CD4-positive, alpha-beta T cell (primary cell): Measurements from ENCODE around the gene ACAD8. TPM values are rescaled to one million over a fixed set of nuclear protein-coding genes. Genes with fewer than 3 reads are reported as not detected.
A peak's percentile ranks its signal among the peaks of the same experiment; 100 is the strongest.

Source experiments
- ATAC-seq: fragments of 200-7000 bp; cut with Tn5 transposase; one replicate; pipeline ENCODE4 v1.10.0; 2022; ENCODE audit warnings: mild to moderate bottlenecking; ENCODE audit not compliant: poor library complexity
- CTCF ChIA-PET: fragments of 350-600 bp; sonication (Branson Sonifier 250); formaldehyde crosslinking; loops from one replicate; lab custom pipeline; 2021; ENCODE audit warnings: antibody characterized with exemption, inconsistent platforms; lab: Charles Lee
- POLR2A ChIA-PET: fragments of 350-600 bp; sonication (Branson Sonifier 250); formaldehyde crosslinking; loops from one replicate; lab custom pipeline; 2021; ENCODE audit warnings: antibody characterized with exemption, inconsistent platforms; lab: Charles Lee
- DNase-seq, 14 experiments: peaks; one replicate each; pipeline ENCODE4 v3.0.0-alpha.2; 2013 to 2020; ENCODE audit warnings: mixed read lengths in 2 of 14
- H3K27ac ChIP-seq, 2 donors: one replicate each; pipeline versions ENCODE4 v1.5.1 to v1.7.0; 2013; ENCODE audit warnings: low read length in 2 of 2, low read depth in 1 of 2, mild to moderate bottlenecking in 1 of 2
- H3K27me3 ChIP-seq, 2 experiments: 1 replicate in 1 of 2; 2 replicates in 1 of 2; pipeline versions ENCODE4 v1.6.1 to v1.7.0; 2013; ENCODE audit warnings: low read length in 2 of 2, control low read depth in 1 of 2, mild to moderate bottlenecking in 1 of 2, moderate library complexity in 1 of 2; ENCODE audit not compliant: insufficient read depth in 2 of 2, control insufficient read depth in 1 of 2
- H3K36me3 ChIP-seq: one replicate; pipeline ENCODE4 v1.6.1; 2013; ENCODE audit warnings: low read length, control low read depth; ENCODE audit not compliant: insufficient read depth
- H3K4me1 ChIP-seq: one replicate; pipeline ENCODE4 v1.6.1; 2013; ENCODE audit warnings: low read length, control low read depth; ENCODE audit not compliant: insufficient read depth
- H3K4me3 ChIP-seq: one replicate; pipeline ENCODE4 v1.5.1; 2013; ENCODE audit warnings: mild to moderate bottlenecking, low read length, moderate library complexity
- H3K9me3 ChIP-seq, 2 experiments: 1 replicate in 1 of 2; 2 replicates in 1 of 2; pipeline versions ENCODE4 v1.6.1 to v1.7.0; 2013; ENCODE audit warnings: low read length in 2 of 2, mild to moderate bottlenecking in 2 of 2, control low read depth in 1 of 2, moderate library complexity in 1 of 2; ENCODE audit not compliant: control insufficient read depth in 1 of 2, insufficient read depth in 1 of 2
- H3K27ac Mint-ChIP-seq: one replicate; pipeline ENCODE4 v1.8.0; 2020; ENCODE audit warnings: mixed read lengths
- H3K27me3 Mint-ChIP-seq: one replicate; pipeline ENCODE4 v1.8.0; 2021; ENCODE audit warnings: mixed read lengths
- H3K36me3 Mint-ChIP-seq: one replicate; pipeline ENCODE4 v1.8.0; 2021; ENCODE audit warnings: low read depth, mixed read lengths
- H3K4me1 Mint-ChIP-seq: one replicate; pipeline ENCODE4 v1.8.0; 2021; ENCODE audit warnings: low read depth, mixed read lengths
- H3K4me3 Mint-ChIP-seq: one replicate; pipeline ENCODE4 v1.8.0; 2020; ENCODE audit warnings: mild to moderate bottlenecking, mixed read lengths
- H3K9me3 Mint-ChIP-seq: one replicate; pipeline ENCODE4 v1.8.0; 2020; ENCODE audit warnings: mixed read lengths
- intact Hi-C, 2 experiments: fragments of 100-400 bp; cut with DNase I in 1 of 2; cut with micrococcal nuclease in 1 of 2; formaldehyde crosslinking; loops; one replicate each; pipeline versions ENCODE4 v1.15.1 to v1.9.0; 2023 to 2025; cut with DNase I, micrococcal nuclease
- total RNA-seq, 174 experiments: library from RNA in 2 of 174; stranded (reverse) in 2 of 174; gene quantifications; one replicate each; pipeline ENCODE4 v1.2.3 and lab custom pipeline; 2021 to 2026
- TF ChIP-seq, protein P1 (sequence below): fragments of 200-600 bp; IDR thresholded peaks from one replicate; pipeline ENCODE4 v1.8.0; 2022; ENCODE audit warnings: antibody characterized with exemption, mild to moderate bottlenecking

Gene ACAD8
- total RNA-seq, 2 experiments from 2014 or later, result 15.0 to 16.3 TPM

DNA sequence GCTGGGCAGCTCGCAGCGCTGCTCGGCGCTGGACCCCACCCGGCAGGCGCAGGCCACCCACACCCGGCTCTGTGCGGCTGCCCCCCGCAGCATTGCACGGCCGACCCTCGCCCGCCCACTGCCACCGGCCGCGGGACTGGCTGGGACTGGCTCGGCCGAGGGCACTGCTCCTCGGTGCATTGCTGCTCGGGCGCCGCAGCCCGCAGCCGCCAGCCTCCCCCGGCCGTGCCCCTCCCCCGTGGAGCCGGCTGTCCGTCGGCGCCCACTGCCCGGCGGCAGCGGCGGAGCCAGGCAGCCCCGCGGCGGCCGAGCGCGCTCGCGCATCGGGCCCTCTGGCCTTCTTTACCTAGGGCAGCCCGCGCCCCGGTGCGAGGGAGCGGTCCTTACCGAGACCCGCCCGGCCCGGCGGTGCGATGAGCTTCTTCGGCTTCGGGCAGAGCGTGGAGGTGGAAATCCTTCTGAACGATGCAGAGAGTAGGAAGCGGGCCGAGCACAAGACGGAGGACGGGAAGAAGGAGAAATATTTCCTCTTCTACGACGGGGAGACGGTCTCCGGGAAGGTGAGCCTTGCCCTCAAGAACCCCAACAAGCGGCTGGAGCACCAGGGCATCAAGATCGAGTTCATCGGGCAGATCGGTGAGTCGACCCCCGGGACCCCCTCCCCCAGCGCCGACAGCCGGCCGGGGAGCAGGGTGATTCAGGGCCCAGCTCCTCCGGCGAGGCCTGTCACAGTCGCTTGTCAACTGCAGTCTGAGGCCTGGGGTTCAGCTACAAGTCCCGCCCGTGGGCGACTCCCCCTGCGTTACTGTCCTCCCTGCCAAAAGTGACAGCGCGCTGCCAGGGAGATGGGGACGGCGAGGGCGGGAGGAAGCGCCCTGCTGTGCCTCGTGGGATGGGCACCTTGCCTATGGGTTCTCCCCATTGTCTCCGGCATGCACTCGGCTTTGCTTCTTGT lies 28.4 kb upstream of the ACAD8 start:
- POLR2A ChIA-PET, result interaction anchor here (0.7 to 4.3 kb wide), 16 partner anchors 9 to 297 kb away, joined by 3 to 94 read pairs (median 6); partner anchors contain the start of genes ACAD8, GLB1L3, JAM3 and THYN1
- Histone ChIP-seq H3K27me3 (no peaks in the 10 kb centered on the region), H3K9me3 (no peaks in the 10 kb centered on the region), H3K4me3 (peak overlapping the region; percentile 84), H3K27ac (peak overlapping the region in 1 of 2 donors; percentile 88), H3K36me3 (peaks cover 4% of the 10 kb centered on the region), H3K4me1 (peaks cover 52% of the 10 kb centered on the region)
- no peaks in the 10 kb centered on the region for H3K9me3 Mint-ChIP-seq
- peak overlapping the region; percentile 97 for H3K4me3 Mint-ChIP-seq
- H3K4me1 Mint-ChIP-seq, result peaks cover 76% of the 10 kb centered on the region
- intact Hi-C loops, result loop anchor here (1.0 to 10.0 kb wide), 6 partner anchors 28 to 270 kb away; partner anchors contain the start of genes ACAD8 (in 2 of the 2), IGSF9B (in 2 of the 2), THYN1 (in 2 of the 2) and GLB1L3 (in 1 of the 2)
- peaks cover 4% of the 10 kb centered on the region for H3K27me3 Mint-ChIP-seq
- ATAC-seq, result peak; percentile 17
- DNase-seq, result peak; percentile 20 to 72 (median 50)
- CTCF ChIA-PET, result interaction anchor here (1.3 to 3.2 kb wide), 4 partner anchors 18 to 51 kb away, joined by 4 to 19 read pairs (median 6); partner anchors contain the start of genes ACAD8, GLB1L3 and THYN1
- H3K27ac Mint-ChIP-seq, result peak overlapping the region; percentile 99
- peaks cover 40% of the 10 kb centered on the region for H3K36me3 Mint-ChIP-seq
- TF ChIP-seq, protein P1, sequence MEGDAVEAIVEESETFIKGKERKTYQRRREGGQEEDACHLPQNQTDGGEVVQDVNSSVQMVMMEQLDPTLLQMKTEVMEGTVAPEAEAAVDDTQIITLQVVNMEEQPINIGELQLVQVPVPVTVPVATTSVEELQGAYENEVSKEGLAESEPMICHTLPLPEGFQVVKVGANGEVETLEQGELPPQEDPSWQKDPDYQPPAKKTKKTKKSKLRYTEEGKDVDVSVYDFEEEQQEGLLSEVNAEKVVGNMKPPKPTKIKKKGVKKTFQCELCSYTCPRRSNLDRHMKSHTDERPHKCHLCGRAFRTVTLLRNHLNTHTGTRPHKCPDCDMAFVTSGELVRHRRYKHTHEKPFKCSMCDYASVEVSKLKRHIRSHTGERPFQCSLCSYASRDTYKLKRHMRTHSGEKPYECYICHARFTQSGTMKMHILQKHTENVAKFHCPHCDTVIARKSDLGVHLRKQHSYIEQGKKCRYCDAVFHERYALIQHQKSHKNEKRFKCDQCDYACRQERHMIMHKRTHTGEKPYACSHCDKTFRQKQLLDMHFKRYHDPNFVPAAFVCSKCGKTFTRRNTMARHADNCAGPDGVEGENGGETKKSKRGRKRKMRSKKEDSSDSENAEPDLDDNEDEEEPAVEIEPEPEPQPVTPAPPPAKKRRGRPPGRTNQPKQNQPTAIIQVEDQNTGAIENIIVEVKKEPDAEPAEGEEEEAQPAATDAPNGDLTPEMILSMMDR, result no peak

DNA sequence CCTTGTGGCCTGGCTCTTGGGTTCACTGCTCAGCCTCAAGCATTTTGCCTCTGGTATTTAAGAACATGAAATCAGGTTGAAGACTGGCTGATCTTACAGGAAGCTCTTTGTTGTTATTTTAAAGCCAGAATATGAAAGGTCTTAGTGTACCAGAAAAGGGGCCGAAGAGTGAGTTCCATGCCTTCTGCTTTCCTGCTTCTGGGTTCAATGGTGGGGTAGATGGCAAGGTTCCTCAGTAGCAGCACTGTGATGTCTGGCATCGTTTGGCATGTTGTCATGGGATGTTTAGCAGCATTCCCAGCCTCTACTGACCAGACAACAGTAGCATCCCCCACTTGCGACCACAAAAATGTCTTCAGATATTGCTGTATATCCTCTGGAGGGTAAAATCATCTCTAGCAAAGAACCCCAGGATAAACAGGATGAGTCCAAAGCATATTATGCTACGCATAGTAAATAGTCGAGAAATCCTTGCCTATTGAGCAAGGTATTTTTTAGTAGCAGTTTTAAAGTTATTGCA lies 26.5 kb upstream of the ACAD8 start:
- CTCF ChIA-PET, result interaction anchor here (3.2 kb wide), 1 partner anchor 49 kb away, joined by 19 read pairs; the partner anchor contains the start of gene GLB1L3
- ATAC-seq, result no peak
- H3K27me3 ChIP-seq, result no peaks in the 10 kb centered on the region
- peaks cover 68% of the 10 kb centered on the region for H3K4me1 ChIP-seq
- peak overlapping the region; percentile 55 for H3K27ac Mint-ChIP-seq
- peak overlapping the region; percentile 71 for H3K4me3 Mint-ChIP-seq
- no peaks in the 10 kb centered on the region for H3K36me3 ChIP-seq
- no peak overlapping the region for H3K27ac ChIP-seq
- TF ChIP-seq, protein P1, result no peak
- intact Hi-C loops, result loop anchor here in 1 of 2 experiments (10.0 kb wide), 1 partner anchor 272 kb away; the partner anchor contains the start of gene IGSF9B
- H3K4me1 Mint-ChIP-seq, result peaks cover 86% of the 10 kb centered on the region
- peaks cover 43% of the 10 kb centered on the region for H3K36me3 Mint-ChIP-seq
- no peak for DNase-seq
- H3K9me3 Mint-ChIP-seq, result no peaks in the 10 kb centered on the region
- POLR2A ChIA-PET, result interaction anchor here (3.5 to 4.3 kb wide), 2 partner anchors 19 to 25 kb away, joined by 17 to 94 read pairs; partner anchors contain the start of genes ACAD8 and THYN1
- H3K27me3 Mint-ChIP-seq, result peaks cover 4% of the 10 kb centered on the region
- no peaks in the 10 kb centered on the region for H3K9me3 ChIP-seq
- H3K4me3 ChIP-seq, result no peak overlapping the region

DNA sequence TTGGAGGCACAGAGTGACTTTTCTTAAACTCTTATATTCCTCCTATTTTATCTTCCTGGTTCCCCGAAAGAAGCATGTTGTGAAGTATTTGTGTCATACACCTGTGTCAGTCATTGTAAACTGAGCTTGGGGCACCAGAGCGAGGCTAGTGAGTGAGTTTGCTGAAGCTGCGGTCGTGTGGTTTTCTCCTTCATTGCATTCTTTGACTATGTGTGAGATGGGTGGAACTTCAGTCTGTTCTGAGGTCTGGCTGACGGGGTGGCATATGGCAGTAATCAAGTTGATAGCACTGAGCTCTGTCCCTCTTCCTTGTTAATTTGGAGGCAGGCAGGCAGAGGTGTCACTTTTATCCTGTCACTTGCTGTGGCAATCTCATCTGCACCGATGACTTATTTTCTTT lies 24.7 kb upstream of the ACAD8 start:
- intact Hi-C loops, result loop anchor here in 1 of 2 experiments (10.0 kb wide), 1 partner anchor 274 kb away; the partner anchor contains the start of gene IGSF9B
- peaks cover 4% of the 10 kb centered on the region for H3K27me3 Mint-ChIP-seq
- Histone ChIP-seq H3K9me3 (no peaks in the 10 kb centered on the region), H3K36me3 (peaks cover 6% of the 10 kb centered on the region), H3K4me3 (no peak overlapping the region), H3K27me3 (no peaks in the 10 kb centered on the region), H3K4me1 (peaks cover 67% of the 10 kb centered on the region), H3K27ac (no peak overlapping the region)
- peak overlapping the region; percentile 55 for H3K27ac Mint-ChIP-seq
- no peaks in the 10 kb centered on the region for H3K9me3 Mint-ChIP-seq
- CTCF ChIA-PET, result interaction anchor here (0.9 to 1.5 kb wide), 2 partner anchors 24 to 47 kb away, joined by 3 to 6 read pairs; partner anchors contain the start of gene GLB1L3
- ATAC-seq (no peak), DNase-seq (peak in 4 of 14 experiments; percentile 26 to 69 (median 56))
- H3K36me3 Mint-ChIP-seq, result peaks cover 34% of the 10 kb centered on the region
- TF ChIP-seq, protein P1, result no peak
- POLR2A ChIA-PET, result interaction anchor here (1.0 kb wide), 1 partner anchor 48 kb away, joined by 3 read pairs; the partner anchor contains the start of gene GLB1L3
- H3K4me1 Mint-ChIP-seq, result peaks cover 81% of the 10 kb centered on the region
- peak overlapping the region; percentile 7 for H3K4me3 Mint-ChIP-seq
